ENCODE data around the gene QKI.
A peak's percentile ranks its signal among the peaks of the same experiment; 100 is the strongest.

The QKI gene

GRCh38 chr6:163392533-163392932, 22.0 kb upstream of the QKI start:
- DNase-seq (ENCODE audit: low read depth): peak; percentile 46
- no peak overlapping the region for H3K4me3 ChIP-seq (ENCODE audit: low read depth, low read length)

GRCh38 chr6:163393923-163394322, 20.6 kb upstream of the QKI start:
- H3K4me3 ChIP-seq (ENCODE audit: low read depth, low read length): no peak overlapping the region
- TF ChIP-seq POLR2A (IDR thresholded peaks at IDR 0.05; ENCODE audit: extremely low read depth, insufficient read length) (no peak), MAX (IDR thresholded peaks at IDR 0.05; ENCODE audit: low read depth, low read length) (no peak), MYC (IDR thresholded peaks at IDR 0.05; ENCODE audit: low read depth, low read length) (no peak), CTCF (IDR thresholded peaks at IDR 0.05; ENCODE audit: low read depth, low read length) (no peak)
- DNase-seq (ENCODE audit: low read depth): no peak

More at GRCh38 chr6:163392533-163392932, 22.0 kb upstream of the QKI start:
- TF ChIP-seq CTCF (IDR thresholded peaks at IDR 0.05; ENCODE audit: low read depth, low read length) (no peak), MYC (IDR thresholded peaks at IDR 0.05; ENCODE audit: low read depth, low read length) (no peak), MAX (IDR thresholded peaks at IDR 0.05; ENCODE audit: low read depth, low read length) (no peak), POLR2A (IDR thresholded peaks at IDR 0.05; ENCODE audit: extremely low read depth, insufficient read length) (no peak)

- DNase-seq (ENCODE audit: low read depth): no peak
- no peak overlapping the region for H3K4me3 ChIP-seq (ENCODE audit: low read depth, low read length)
- TF ChIP-seq MAX (IDR thresholded peaks at IDR 0.05; ENCODE audit: low read depth, low read length) (no peak), MYC (IDR thresholded peaks at IDR 0.05; ENCODE audit: low read depth, low read length) (no peak), POLR2A (IDR thresholded peaks at IDR 0.05; ENCODE audit: extremely low read depth, insufficient read length) (no peak), CTCF (IDR thresholded peaks at IDR 0.05; ENCODE audit: low read depth, low read length) (no peak)
These were observed 19.9 kb upstream of the QKI start for GRCh38 chr6:163394659-163395058.

GRCh38 chr6:163395122-163395830, 19.2 kb upstream of the QKI start:
- TF ChIP-seq CTCF (IDR thresholded peaks at IDR 0.05; ENCODE audit: low read depth, low read length): no peak
- TF ChIP-seq POLR2A (IDR thresholded peaks at IDR 0.05; ENCODE audit: extremely low read depth, insufficient read length): no peak
- no peak for DNase-seq (ENCODE audit: low read depth)
- H3K4me3 ChIP-seq (ENCODE audit: low read depth, low read length): no peak overlapping the region

GRCh38 chr6:163395831-163396185, 18.7 kb upstream of the QKI start:
- DNase-seq (ENCODE audit: low read depth): no peak
- H3K4me3 ChIP-seq (ENCODE audit: low read depth, low read length): no peak overlapping the region
- TF ChIP-seq POLR2A (IDR thresholded peaks at IDR 0.05; ENCODE audit: extremely low read depth, insufficient read length) (no peak), MYC (IDR thresholded peaks at IDR 0.05; ENCODE audit: low read depth, low read length) (no peak), MAX (IDR thresholded peaks at IDR 0.05; ENCODE audit: low read depth, low read length) (no peak), CTCF (IDR thresholded peaks at IDR 0.05; ENCODE audit: low read depth, low read length) (no peak)

- no peak for DNase-seq (ENCODE audit: low read depth)
- no peak overlapping the region for H3K4me3 ChIP-seq (ENCODE audit: low read depth, low read length)
- no peak for TF ChIP-seq POLR2A (IDR thresholded peaks at IDR 0.05; ENCODE audit: extremely low read depth, insufficient read length)
- no peak for TF ChIP-seq MAX (IDR thresholded peaks at IDR 0.05; ENCODE audit: low read depth, low read length)
- no peak for TF ChIP-seq CTCF (IDR thresholded peaks at IDR 0.05; ENCODE audit: low read depth, low read length)
- no peak for TF ChIP-seq MYC (IDR thresholded peaks at IDR 0.05; ENCODE audit: low read depth, low read length)
These were observed 17.2 kb upstream of the QKI start for GRCh38 chr6:163397326-163397725.
